ENCODE results near the gene DNAJC5G. TPM values are rescaled to one million over a fixed set of nuclear protein-coding genes. Genes with fewer than 3 reads are reported as not detected.

The DNAJC5G gene
- total and polyA plus RNA-seq, 9 donors, result 0.16 to 0.83 (median 0.56) TPM; not detected in 6

- 92 to 94% (median 93%) methylated on average over 8 of the region's 8 CpGs for WGBS, 3 donors
- Histone ChIP-seq H3K27me3 (no peaks in the 10 kb centered on the region), H3K4me1 (ENCODE audit: insufficient read depth) (no peaks in the 10 kb centered on the region), H3K36me3 (no peaks in the 10 kb centered on the region), H3K4me3 (no peak overlapping the region), H3K9me3 (no peaks in the 10 kb centered on the region), H3K27ac (no peak overlapping the region)
- TF ChIP-seq, protein P1, sequence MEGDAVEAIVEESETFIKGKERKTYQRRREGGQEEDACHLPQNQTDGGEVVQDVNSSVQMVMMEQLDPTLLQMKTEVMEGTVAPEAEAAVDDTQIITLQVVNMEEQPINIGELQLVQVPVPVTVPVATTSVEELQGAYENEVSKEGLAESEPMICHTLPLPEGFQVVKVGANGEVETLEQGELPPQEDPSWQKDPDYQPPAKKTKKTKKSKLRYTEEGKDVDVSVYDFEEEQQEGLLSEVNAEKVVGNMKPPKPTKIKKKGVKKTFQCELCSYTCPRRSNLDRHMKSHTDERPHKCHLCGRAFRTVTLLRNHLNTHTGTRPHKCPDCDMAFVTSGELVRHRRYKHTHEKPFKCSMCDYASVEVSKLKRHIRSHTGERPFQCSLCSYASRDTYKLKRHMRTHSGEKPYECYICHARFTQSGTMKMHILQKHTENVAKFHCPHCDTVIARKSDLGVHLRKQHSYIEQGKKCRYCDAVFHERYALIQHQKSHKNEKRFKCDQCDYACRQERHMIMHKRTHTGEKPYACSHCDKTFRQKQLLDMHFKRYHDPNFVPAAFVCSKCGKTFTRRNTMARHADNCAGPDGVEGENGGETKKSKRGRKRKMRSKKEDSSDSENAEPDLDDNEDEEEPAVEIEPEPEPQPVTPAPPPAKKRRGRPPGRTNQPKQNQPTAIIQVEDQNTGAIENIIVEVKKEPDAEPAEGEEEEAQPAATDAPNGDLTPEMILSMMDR (IDR thresholded peaks at IDR 0.05), result no peak
- TF ChIP-seq EP300 (IDR thresholded peaks at IDR 0.05) (no peak), POLR2A (IDR thresholded peaks at IDR 0.05) (no peak)
- no peak for DNase-seq
- intact Hi-C loops (cut with DNase I), result no loop called here
Measured at GRCh38 chr2:27238976-27239375, 36.3 kb upstream of the DNAJC5G start.

DNA sequence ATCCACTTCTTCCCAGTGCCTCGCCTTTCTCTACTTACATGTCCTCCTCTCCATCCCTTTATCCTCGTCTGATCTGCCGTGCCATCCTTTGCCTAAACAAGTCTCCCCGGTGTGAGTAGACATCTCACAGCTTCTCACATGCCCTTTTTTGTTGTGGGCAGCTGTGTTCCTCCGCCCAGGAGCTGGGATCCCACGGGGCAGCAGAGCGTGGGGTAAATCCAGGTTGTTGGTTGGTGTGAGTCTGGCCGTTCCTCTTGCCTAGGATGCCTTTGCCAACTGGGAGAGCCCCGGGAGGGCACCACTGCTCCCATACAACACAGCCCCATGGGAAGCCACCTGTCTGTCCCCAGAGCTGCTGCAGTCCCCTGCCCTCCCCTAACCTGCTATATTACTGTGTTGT is 34.8 kb upstream of the DNAJC5G start:
- Histone ChIP-seq H3K4me1 (ENCODE audit: insufficient read depth) (no peaks in the 10 kb centered on the region), H3K9me3 (no peaks in the 10 kb centered on the region), H3K27me3 (no peaks in the 10 kb centered on the region), H3K36me3 (no peaks in the 10 kb centered on the region), H3K27ac (no peak overlapping the region), H3K4me3 (no peak overlapping the region)
- 84 to 93% (median 86%) methylated on average over 9 of the region's 9 CpGs for WGBS, 3 donors
- intact Hi-C loops (cut with DNase I), result no loop called here
- TF ChIP-seq POLR2A (IDR thresholded peaks at IDR 0.05) (no peak), EP300 (IDR thresholded peaks at IDR 0.05) (no peak)
- TF ChIP-seq, protein P1 (IDR thresholded peaks at IDR 0.05), result no peak
- DNase-seq, result no peak

DNA sequence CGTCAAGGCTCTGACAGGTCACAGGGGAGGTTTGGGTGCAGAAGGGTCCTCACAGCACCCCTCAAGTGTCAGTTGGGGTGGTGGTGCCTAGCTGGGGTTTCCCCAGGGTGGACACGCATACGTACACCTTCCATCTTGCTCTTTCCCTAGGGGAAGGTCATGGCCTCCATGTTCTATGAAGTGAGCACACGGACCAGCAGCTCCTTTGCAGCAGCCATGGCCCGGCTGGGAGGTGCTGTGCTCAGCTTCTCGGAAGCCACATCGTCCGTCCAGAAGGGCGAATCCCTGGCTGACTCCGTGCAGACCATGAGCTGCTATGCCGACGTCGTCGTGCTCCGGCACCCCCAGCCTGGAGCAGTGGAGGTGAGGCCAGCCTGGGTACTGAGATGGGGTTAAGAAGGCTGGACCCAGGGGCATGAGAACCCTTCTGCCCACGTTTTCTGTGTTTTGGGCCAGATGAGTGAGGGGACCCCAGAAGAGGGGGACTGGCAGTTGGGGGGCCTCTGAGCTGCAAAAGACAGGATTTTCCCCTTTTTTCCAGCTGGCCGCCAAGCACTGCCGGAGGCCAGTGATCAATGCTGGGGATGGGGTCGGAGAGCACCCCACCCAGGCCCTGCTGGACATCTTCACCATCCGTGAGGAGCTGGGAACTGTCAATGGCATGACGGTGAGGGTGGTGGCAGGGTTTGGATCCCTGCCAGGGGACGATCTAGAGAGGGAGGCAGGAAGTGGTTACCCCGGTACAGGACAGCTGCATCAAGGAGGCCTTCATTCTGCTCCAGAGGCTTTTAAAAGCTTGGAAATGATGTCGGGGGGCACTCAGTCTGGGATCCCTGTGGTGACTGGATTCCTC is 33.2 kb upstream of the DNAJC5G start:
- DNase-seq, result no peak
- Histone ChIP-seq H3K4me1 (ENCODE audit: insufficient read depth) (no peaks in the 10 kb centered on the region), H3K4me3 (no peak overlapping the region), H3K36me3 (no peaks in the 10 kb centered on the region), H3K27ac (no peak overlapping the region), H3K9me3 (no peaks in the 10 kb centered on the region), H3K27me3 (no peaks in the 10 kb centered on the region)
- 80 to 83% (median 81%) methylated on average over 24 of the region's 24 CpGs for WGBS, 3 donors
- intact Hi-C loops (cut with DNase I), result no loop called here
- TF ChIP-seq EP300 (IDR thresholded peaks at IDR 0.05) (no peak), POLR2A (IDR thresholded peaks at IDR 0.05) (no peak)
- TF ChIP-seq, protein P1 (IDR thresholded peaks at IDR 0.05), result no peak

- Histone ChIP-seq H3K4me1 (ENCODE audit: insufficient read depth) (no peaks in the 10 kb centered on the region), H3K27ac (no peak overlapping the region), H3K27me3 (no peaks in the 10 kb centered on the region), H3K9me3 (no peaks in the 10 kb centered on the region), H3K4me3 (no peak overlapping the region), H3K36me3 (no peaks in the 10 kb centered on the region)
- intact Hi-C loops (cut with DNase I), result no loop called here
- TF ChIP-seq POLR2A (IDR thresholded peaks at IDR 0.05) (no peak), EP300 (IDR thresholded peaks at IDR 0.05) (no peak)
- DNase-seq, result no peak
- WGBS, 3 donors, result 93 to 94% (median 94%) methylated on average over 16 of the region's 16 CpGs
Measured at GRCh38 chr2:27242614-27242951, 32.6 kb upstream of the DNAJC5G start.

DNA sequence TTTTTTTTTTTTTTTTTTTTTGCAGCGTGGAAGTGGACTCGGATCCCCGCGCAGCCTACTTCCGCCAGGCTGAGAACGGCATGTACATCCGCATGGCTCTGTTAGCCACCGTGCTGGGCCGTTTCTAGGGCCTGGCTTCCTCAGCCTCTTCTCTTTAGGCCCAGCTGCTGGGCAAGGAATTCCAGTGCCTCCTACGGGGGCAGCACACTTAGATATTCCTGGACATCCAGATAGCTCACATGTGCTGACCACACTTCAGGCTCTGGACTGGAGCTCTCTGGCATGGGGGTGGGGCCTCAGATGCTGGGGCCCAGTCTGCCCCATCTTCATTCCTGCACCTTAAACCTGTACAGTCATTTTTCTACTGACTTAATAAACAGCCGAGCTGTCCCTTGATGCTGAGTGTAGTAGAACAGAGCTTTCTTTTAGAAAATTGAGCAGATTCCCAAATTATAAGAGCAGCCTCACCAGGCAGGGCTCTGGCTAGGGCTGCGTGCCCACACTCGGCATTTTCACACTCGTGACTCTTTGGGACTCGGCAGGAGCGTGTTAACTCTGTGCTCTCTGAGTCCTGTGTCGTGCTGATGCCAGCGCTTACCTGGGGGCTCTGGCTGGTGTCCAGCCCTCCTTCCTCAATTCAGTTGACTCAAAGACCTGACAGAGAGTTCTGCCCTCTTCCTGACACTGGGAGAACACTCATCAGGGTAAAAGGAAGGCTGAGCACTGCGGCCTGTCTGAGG is 31.7 kb upstream of the DNAJC5G start:
- intact Hi-C loops (cut with DNase I), result no loop called here
- Histone ChIP-seq H3K36me3 (no peaks in the 10 kb centered on the region), H3K9me3 (no peaks in the 10 kb centered on the region), H3K4me3 (no peak overlapping the region), H3K27me3 (no peaks in the 10 kb centered on the region), H3K4me1 (ENCODE audit: insufficient read depth) (no peaks in the 10 kb centered on the region), H3K27ac (no peak overlapping the region)
- WGBS, 3 donors, result 72 to 77% (median 74%) methylated on average over 19 of the region's 19 CpGs
- TF ChIP-seq, protein P1 (IDR thresholded peaks at IDR 0.05), result no peak
- TF ChIP-seq EP300 (IDR thresholded peaks at IDR 0.05) (no peak), POLR2A (IDR thresholded peaks at IDR 0.05) (no peak)
- DNase-seq, result no peak
